ENCODE data around the gene IFNL1. TPM values are rescaled to one million over a fixed set of nuclear protein-coding genes. Genes with fewer than 3 reads are reported as not detected.

IFNL1 gene
- polyA plus RNA-seq, 2 of the 4 experiments (the other 2 are of a cell fraction), result not detected

DNA sequence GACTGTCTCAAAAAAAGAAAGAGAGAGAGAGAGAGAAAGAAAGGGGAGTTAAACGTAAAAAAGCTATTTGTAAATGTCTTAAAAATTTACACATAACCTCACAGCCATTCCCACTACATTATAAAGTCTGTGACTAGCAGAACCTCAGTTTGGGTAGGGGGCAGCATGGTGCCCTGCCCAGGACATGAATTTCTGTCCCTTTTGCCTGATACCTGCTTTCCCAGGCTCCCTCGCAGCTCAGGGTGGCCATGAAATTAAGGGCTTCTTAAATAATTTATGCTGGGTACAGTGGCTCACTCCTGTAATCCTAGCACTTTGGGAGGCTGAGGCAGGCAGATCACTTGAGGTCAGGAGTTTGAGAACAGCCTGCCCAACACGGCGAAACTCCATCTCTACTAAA, 4.8 kb downstream of the IFNL1 start:
- Histone ChIP-seq H3K27ac (no peak overlapping the region), H3K4me2 (no peak overlapping the region), H3K4me3 (no peak overlapping the region), H3K4me1 (peaks cover 6% of the 10 kb centered on the region), H3K9me3 (no peaks in the 10 kb centered on the region)
- WGBS (ENCODE audit: missing lambda C conversion rate), result 74% methylated on average over 4 of the region's 4 CpGs
- no peak for DNase-seq (ENCODE audit: low read depth in 1 of 2, low spot score in 1 of 2)
- CTCF ChIA-PET, result interaction anchor here (0.7 to 1.8 kb wide), 5 partner anchors 8 to 249 kb away, joined by 3 to 6 read pairs (median 4); no protein-coding TSS in a partner anchor
- ATAC-seq, result no peak
- POLR2A ChIA-PET, result no interaction called here
- no peak for FAIRE-seq
- TF ChIP-seq CBX2 (IDR thresholded peaks at IDR 0.05; ENCODE audit: borderline replicate concordance, low read depth), result no peak
- no peak for TF ChIP-seq NR3C1 (IDR thresholded peaks at IDR 0.05)
- TF ChIP-seq ZNF302 (CRISPR knock-in tag; IDR thresholded peaks at IDR 0.05), result no peak
- no peak for TF ChIP-seq ZFP36 (IDR thresholded peaks at IDR 0.05; ENCODE audit: borderline replicate concordance, partially characterized antibody)
- TF ChIP-seq RNF2 (IDR thresholded peaks at IDR 0.05; ENCODE audit: borderline replicate concordance, low read depth), result no peak
- TF ChIP-seq, protein P1, sequence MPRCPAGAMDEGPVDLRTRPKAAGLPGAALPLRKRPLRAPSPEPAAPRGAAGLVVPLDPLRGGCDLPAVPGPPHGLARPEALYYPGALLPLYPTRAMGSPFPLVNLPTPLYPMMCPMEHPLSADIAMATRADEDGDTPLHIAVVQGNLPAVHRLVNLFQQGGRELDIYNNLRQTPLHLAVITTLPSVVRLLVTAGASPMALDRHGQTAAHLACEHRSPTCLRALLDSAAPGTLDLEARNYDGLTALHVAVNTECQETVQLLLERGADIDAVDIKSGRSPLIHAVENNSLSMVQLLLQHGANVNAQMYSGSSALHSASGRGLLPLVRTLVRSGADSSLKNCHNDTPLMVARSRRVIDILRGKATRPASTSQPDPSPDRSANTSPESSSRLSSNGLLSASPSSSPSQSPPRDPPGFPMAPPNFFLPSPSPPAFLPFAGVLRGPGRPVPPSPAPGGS (IDR thresholded peaks at IDR 0.05), result no peak
- TF ChIP-seq, protein P2, sequence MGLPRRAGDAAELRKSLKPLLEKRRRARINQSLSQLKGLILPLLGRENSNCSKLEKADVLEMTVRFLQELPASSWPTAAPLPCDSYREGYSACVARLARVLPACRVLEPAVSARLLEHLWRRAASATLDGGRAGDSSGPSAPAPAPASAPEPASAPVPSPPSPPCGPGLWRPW (IDR thresholded peaks at IDR 0.05), result no peak

DNA sequence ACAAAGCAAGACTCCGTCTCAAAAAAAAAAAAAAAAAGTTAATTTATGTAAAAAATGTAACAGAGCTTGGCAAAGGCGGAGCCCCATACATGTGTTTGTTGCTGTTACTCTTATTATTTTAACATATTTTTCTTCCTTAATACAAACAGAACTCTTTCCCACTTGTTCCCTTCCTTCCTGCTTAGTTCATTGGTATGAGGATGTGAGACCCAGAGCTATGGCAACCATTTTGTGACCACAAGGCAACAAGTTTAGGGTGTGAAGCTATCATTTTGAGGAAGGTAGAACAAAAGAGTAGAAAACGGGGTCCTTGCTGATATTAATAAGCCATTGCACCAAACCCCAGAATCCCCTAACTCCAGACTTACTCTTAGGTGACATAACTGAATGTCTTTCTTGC, 5.4 kb downstream of the IFNL1 start:
- FAIRE-seq, result peak; percentile 85
- TF ChIP-seq HOXA7 (CRISPR knock-in tag; IDR thresholded peaks at IDR 0.05) (no peak), CEBPB (IDR thresholded peaks at IDR 0.05) (no peak), BHLHE40 (IDR thresholded peaks at IDR 0.05; ENCODE audit: low read depth, low read length) (no peak), POLR2AphosphoS2 (conservative IDR thresholded peaks at IDR 0.05; ENCODE audit: low read length) (no peak)
- TF ChIP-seq, protein P2 (IDR thresholded peaks at IDR 0.05), result no peak
- no peak overlapping the region for H3K4me2 ChIP-seq
- no peak overlapping the region for H3K4me3 ChIP-seq
- H3K27ac ChIP-seq, result no peak overlapping the region
- peaks cover 6% of the 10 kb centered on the region for H3K4me1 ChIP-seq
- ChIA-PET POLR2A (no interaction called here), CTCF (interaction anchor here (0.6 to 1.8 kb wide), 5 partner anchors 7 to 249 kb away, joined by 3 to 6 read pairs (median 4); no protein-coding TSS in a partner anchor)
- WGBS (ENCODE audit: missing lambda C conversion rate), result 68% methylated on average over 3 of the region's 3 CpGs
- ATAC-seq, result no peak
- no peaks in the 10 kb centered on the region for H3K9me3 ChIP-seq
- no peak for DNase-seq (ENCODE audit: low read depth in 1 of 2, low spot score in 1 of 2)

DNA sequence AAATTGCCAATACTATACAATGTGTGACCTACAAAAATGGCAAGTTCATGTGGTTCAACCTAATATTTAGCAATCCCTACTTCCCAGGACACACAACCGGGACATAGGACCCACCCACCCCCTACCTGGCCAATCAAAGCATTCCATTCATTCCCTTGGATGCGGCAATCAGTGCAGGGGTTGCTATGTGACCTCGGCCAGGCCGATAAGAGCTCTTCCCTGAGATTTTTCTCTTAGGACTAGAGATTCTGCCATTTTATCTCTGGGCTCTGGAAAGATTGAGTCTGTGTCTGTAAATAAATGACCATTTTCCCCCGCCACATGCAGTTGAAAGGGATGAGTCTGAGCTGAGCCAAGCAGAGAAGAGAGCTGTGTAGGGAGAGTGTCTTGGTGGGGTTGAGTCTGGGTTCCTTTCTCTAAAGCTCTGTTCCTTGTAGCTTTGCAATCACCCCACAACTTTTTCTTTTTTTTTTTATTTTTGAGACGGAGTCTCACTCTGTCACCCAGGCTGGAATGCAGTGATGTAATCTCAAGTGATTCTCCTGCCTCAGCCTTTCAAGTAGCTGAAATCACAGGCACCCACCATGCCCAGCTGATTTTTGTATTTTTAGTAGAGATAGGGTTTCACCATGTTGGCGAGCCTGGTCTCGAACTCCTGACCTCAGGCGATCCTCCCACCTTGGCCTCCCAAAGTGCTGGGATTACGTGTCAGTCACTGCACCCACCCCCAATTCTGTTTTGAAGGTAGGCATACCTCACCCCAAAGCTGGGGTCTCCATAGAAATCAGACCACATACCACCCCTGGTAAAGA, 7.4 kb downstream of the IFNL1 start:
- 59% methylated on average over 10 of the region's 10 CpGs for WGBS (ENCODE audit: missing lambda C conversion rate)
- POLR2A ChIA-PET, result no interaction called here
- CTCF ChIA-PET, result interaction anchor here (0.5 to 1.7 kb wide), 13 partner anchors 16 to 887 kb away, joined by 3 to 8 read pairs (median 3); no protein-coding TSS in a partner anchor
- FAIRE-seq (peak; percentile 59), ATAC-seq (peak in 1 of 2 experiments; percentile 14; a peak in 1 of 6 replicates), DNase-seq (ENCODE audit: low read depth in 1 of 2, low spot score in 1 of 2) (peak in 1 of 2 experiments; percentile 66)
- H3K4me2 ChIP-seq, result peak overlapping the region; percentile 12; the same call in 2 of the 3 replicates
- TF ChIP-seq JUNB (IDR thresholded peaks at IDR 0.05) (no peak), ESRRA (IDR thresholded peaks at IDR 0.05; ENCODE audit: borderline replicate concordance, low read length) (no peak), FOXS1 (CRISPR knock-in tag; IDR thresholded peaks at IDR 0.05) (no peak)
- no peaks in the 10 kb centered on the region for H3K9me3 ChIP-seq
- no peak overlapping the region for H3K27ac ChIP-seq
- H3K4me1 ChIP-seq, result peaks cover 10% of the 10 kb centered on the region
- no peak overlapping the region for H3K4me3 ChIP-seq

DNA sequence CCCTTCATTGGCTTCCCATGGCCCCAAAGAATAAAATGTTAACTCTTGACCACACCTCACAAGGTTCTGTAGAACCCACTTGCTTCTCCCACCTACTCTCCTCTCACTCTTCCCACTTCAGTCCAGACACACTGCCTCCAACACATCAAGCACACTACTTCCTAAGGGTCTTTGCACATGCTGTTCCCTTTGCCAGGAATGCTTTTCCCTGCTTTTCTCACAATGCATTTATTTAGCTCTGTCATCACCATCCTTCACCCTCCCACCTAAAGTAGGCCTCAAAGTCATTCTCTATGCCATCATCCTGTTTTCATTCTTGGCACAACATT, 7.9 kb downstream of the IFNL1 start:
- Histone ChIP-seq H3K9me3 (no peaks in the 10 kb centered on the region), H3K4me2 (no peak overlapping the region), H3K4me3 (no peak overlapping the region), H3K4me1 (peaks cover 10% of the 10 kb centered on the region), H3K27ac (no peak overlapping the region)
- no peak for ATAC-seq
- no peak for TF ChIP-seq PHF8 (IDR thresholded peaks at IDR 0.05; ENCODE audit: borderline replicate concordance, low read depth)
- TF ChIP-seq, protein P3, sequence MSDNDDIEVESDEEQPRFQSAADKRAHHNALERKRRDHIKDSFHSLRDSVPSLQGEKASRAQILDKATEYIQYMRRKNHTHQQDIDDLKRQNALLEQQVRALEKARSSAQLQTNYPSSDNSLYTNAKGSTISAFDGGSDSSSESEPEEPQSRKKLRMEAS (IDR thresholded peaks at IDR 0.05), result no peak
- no peak for TF ChIP-seq RNF2 (IDR thresholded peaks at IDR 0.05; ENCODE audit: borderline replicate concordance, low read depth)
- TF ChIP-seq, protein P1 (IDR thresholded peaks at IDR 0.05), result no peak
- CTCF ChIA-PET, result interaction anchor here (0.6 to 2.8 kb wide), 13 partner anchors 10 to 417 kb away, joined by 3 to 8 read pairs (median 3); no protein-coding TSS in a partner anchor
- no peak for FAIRE-seq
- no peak for DNase-seq (ENCODE audit: low read depth in 1 of 2, low spot score in 1 of 2)
- POLR2A ChIA-PET, result no interaction called here
